Muscle of back (tissue), 11 donors: ENCODE results near the gene PRDM15. TPM values are rescaled to one million over a fixed set of nuclear protein-coding genes. Genes with fewer than 3 reads are reported as not detected.
A peak's percentile ranks its signal among the peaks of the same experiment; 100 is the strongest.

ENCODE experiments used
- DNase-seq, 3 donors: peaks; one replicate each; pipeline versions ENCODE4 v3.0.0 to v3.0.0-alpha.2; 2013
- polyA plus RNA-seq, 10 donors: library from polyadenylated mRNA; unstranded; fragments of 120-200 nt; gene quantifications; one replicate each; pipeline ENCODE4 v1.2.1, GENCODE V29; 2013; ENCODE audit not compliant: insufficient read length in 10 of 10

Gene PRDM15
- polyA plus RNA-seq, 10 donors: 3.4 to 6.6 (median 4.2) TPM

DNA sequence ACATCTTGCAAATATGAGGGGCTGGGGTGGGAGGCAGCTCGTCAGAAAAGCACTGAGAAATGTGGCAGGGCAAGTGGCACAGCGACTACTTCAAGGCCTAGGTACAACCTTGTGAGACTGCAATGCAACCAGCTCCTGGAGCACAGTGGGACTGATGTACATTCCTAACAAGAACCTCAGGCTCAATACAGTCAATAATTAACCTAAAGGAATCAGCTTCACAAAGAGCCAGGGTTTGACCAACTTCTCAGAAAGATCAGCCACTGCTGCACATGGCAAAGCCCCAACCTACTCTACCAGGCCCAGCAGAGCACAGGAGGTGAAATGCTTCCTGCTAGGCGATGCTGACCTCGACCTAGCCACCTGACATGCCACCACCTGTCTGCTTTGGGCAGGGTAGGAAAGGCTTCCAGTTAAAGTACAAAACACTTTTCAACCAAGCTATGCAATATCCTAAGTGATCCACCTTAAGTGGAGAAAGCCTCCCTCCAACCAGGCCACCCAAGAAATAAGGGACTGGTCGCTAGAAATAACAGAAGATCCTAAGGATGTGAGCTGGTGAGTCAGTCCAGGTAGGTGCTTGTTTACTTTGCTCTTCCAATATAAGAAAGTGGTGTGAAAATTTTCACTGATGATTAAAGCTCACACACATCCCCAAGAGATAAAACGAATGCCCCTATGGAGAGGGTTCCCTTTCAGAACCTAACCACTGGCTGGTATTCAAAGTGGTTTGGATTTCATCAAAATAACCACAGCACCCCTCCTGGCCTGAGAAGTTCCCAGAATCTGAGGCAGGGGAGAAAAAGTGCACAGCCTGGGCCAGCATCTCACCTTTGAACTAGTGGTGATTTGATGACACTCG, 114.4 kb downstream of the PRDM15 start:
- DNase-seq: no peak

DNA sequence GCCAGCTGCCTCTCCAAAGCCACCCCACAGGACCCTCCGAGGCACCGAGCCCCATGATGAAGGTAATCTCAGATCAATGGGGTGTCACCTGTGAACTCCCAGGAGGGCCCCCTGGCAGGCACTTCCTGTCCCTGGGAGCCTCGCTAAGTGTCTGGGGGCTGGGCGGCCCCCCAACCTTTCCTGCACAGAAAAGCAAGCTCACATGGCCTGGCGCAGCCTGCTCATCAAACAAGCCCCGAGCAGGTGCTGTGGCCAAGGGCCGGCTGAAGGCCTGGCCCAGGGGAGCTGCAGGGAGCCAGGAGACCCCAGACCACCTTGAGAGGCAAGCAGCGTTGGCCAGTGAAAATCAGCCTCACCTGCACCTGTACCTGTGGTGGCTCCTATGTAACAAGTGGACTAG, 115.1 kb downstream of the PRDM15 start:
- DNase-seq: no peak

DNA sequence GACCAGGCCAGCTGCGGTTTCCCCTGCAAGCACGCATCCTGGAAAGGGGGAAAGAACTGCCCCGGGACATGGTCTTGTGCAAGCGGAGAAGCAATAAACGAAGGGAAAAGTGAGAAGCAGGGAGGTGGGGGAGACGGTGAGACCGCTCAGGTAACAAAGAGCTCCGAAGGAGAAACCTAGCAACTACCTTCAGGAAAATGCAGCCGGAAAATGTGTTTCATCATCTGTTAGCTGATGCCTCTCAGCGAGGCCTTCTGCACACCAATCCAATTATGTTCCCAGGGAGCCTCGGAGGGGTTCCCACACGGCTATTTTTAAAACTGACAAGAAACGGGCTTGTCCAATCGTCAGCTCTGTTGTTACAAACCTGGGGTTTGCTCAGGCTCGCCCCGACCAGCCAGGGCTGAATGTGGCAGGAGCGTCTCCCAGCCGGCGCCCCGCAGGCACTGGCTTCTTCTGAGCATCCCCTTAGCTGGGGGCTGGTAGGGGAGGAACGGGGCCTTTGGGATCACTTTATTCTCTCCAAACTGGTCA, 115.7 kb downstream of the PRDM15 start:
- no peak for DNase-seq

DNA sequence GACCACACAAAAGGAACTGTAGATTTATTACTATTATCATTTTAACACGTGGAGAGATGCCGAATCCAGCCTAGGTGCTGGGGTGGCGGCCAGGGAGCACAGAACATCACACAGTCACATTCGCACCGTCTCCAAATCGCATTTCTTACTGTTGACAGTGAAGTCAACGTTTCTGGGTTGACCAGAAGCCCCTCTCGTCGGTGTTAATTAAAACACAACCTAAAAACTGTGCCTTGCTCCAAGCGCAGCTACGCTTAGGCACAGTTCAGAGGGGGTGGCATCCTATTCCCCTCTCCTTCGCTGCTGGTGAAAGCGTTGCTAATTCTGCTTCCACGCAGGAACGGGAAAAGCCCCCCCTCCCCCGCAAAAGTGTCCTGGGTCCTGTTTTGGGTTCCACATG, 116.4 kb downstream of the PRDM15 start:
- DNase-seq: no peak

DNA sequence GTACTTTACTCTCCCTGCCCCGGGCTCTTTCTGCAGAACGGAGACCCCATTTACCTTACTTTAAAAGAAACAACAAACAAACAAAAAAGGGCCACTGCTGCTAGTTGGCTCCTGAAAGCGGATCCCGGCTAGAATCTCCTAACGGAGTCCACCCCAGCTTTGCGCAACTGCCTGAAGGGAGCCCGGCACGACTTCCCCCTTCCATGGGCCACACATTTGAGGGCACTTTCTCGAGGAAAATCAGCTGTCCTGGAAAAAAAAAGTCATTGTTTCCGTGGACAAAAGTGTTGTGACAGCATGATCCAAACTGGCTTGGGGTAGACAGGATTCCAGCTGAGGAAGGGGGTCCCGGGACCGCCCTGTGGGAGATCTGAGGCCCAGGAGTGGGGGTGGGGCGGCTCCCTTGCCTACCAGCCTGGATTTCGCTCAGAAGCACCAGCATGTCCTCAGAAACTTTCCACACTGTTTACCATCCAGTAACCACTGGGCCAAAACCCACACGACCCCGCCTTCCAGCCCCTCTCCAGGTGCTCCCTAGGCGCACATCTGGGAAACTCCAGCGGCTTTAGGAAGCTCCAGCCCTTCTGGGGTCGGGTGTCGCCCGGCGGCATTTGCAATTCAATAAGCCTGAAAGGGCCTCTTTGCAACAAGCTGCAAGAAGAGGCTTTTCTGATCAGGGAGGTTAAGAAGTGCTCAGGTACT, 117.1 kb downstream of the PRDM15 start:
- peak in 1 of 3 donors; percentile 46 for DNase-seq

DNA sequence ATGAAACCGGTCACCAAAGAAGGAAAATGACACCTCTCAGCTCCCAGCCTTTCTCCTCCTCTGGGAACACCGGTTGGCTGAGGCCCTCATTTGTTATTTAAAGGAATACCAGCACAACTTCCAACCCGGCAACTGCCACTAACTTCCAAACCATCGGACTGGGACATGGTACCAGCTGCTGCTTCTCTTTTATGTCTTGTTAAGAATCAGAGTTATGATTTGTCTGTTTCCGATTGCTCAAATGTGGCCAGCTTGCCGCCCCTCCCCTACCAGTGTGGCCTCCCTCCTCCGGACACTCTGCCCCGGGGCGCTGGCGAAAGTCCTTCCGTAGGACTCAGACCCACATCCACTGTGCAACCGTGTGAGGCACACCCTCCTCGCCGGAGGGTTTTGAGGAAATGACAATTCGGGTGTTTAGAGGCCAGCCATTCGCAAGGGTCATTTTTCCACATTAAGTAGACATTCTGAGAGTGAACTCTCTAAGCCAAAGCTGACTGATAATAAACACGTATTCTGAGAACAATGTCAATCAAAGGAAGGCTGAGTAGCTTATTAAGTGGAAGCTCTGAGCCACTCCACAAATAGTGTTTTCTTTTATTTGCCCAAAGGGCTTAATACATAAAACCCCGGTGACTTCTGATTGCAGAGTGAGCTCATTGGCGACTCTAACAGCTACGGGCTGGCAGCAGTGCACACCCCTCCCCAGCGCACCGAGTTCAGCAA, 117.8 kb downstream of the PRDM15 start:
- no peak for DNase-seq

DNA sequence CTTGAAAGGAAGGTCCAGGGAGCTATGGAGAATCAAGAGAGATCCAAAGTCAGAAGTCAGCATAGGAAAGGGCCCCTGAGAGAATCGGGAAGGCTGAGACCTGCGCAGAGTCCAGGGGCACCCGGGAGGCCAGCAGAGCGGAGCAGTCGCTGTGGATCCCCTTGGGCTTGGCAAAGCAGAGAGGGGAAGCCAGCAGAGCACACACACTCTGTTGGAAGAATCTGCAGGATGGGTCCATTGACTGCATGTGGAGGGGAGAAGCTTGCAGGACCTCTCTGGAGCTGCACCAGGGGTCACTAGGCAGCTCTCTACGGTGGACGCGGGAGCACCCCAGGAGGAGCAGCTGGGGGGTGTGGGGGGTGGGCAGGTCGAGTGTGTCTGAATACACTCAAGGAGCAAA, 118.7 kb downstream of the PRDM15 start:
- DNase-seq: no peak

DNA sequence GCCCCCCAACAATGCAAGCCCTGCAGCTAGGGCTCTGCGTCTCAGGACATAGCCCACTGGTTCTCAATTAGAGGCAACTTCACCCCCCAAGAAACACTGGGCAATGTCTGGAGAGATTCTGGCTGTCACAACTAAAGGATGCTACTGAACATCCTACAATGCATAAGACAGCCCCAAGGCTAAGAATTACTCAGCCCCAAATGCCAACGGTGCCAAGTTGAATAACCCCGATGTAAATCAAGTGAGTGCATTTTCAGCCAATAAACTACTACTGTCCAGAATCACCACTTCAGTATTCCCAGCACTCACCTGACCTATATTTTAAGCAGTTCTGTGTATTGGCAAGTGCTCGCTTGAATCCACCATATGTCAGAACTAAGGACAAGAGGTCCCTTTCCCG, 119.2 kb downstream of the PRDM15 start:
- DNase-seq: no peak

DNA sequence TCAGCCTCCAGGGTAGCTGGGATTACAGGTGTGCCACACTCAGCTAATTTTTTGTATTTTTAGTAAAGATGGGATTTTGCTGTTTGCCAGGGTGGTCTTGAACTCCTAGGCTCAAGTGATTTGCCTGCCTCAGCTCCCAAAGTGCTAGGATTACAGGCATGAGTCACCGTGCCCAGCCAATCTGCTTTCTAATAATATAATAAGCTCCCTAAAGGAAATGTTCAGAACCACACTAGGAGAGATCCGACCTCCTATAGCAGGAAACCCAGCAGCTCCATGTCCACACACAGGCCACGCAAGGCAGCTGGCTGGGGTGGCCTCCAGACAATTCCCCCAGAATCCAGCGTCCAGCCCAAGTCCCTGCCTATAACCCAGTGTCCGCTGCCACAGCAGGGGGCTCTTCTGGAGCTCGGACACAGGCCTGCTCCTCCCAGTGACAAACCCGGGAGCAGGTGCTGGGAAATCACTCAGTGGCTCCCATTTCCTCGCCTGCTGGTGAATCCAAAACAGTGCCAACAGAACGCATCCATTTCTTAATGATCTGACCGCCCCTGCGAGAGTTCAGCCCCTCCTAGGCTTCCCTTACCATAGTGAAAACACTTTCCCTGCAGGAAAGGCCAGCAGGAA, 119.8 kb downstream of the PRDM15 start:
- DNase-seq: no peak

DNA sequence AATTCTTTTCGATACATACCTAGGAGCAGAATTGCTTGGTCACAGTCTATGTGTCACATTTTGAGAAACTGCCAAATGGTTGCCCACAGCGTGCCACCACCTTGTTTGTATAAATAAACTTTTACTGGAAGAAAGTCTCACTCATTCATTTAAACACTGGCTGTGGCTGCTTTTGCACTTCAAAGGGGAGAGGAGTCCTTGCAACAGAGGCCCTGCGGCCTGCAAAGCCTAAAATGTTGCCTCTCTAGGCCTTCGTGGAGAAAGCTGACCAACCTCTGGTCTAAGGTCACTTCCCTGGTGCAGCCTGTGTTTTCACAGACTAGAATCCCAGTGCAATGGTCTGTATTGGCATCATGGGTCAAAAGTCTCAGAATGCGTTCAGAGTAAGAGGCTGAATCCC, 120.6 kb downstream of the PRDM15 start:
- no peak for DNase-seq

DNA sequence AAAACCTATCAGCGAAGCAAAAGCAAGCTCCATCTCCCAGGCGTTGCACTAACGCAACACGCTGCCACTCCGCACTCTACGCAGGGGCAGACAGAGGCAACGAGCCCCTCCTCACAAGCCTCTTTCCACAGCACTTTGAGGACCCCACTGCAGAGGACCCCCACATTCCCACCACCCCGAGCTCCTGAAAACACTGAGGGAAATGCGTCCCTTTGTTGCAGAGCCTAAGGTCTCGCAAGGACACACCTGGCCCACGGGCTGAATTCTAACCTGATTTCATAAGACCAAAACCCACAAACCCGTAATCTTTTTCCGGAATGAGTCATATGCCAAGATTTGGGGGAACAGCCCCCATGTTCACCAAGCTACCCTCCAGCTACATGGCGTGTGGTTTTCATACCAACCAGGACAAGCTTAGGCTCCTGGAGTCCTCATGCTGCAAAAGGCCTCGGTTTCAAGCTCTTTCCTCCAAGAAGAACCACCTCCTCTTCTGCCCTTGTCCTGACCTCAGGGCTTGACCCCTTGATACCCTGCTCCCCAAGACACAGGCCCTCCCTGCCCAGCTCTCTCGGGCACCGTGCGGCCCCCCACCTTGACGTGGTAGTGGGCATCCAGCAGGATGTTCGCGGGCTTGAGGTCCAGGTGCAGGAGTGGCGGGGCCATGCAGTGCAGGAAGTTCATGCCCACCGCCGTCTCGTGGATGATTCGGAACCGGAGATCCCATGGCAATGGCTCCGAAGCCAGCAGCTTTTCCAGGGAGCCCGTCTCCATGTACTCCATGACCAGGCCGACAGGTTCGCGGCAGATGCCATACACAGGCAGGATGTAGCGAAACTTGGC, 123.0 kb downstream of the PRDM15 start:
- DNase-seq: no peak

DNA sequence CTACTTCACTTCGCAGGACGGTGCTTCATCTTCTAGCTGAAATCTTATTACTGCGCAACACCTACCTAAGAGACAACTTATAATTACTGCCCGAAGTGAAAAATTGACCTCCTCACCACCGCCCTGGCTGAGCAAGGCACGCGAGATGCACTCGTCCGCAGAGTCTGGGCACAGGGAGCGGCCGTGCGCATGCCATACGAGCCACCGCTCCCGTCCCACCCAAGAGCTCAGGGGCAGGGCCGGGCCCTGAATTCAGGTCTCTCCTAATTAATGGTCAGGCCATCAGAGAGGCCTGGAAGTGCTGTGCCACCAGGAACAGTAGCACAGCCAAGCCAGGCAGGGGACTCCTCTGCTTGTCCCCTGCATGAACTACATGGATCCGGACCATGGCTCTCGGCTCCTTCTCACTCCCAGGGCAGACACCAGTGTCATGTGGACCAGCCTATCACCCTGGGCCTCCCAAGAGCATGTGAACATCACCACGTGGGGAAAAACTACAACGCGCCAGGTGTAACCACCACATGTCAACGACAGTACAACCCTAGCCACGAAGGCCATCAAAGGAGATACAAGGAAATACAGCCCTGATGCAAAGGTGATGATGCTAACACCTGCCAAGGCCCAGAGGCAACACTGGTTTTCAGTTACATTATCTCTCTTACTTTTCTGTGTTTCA, 123.7 kb downstream of the PRDM15 start:
- no peak for DNase-seq

DNA sequence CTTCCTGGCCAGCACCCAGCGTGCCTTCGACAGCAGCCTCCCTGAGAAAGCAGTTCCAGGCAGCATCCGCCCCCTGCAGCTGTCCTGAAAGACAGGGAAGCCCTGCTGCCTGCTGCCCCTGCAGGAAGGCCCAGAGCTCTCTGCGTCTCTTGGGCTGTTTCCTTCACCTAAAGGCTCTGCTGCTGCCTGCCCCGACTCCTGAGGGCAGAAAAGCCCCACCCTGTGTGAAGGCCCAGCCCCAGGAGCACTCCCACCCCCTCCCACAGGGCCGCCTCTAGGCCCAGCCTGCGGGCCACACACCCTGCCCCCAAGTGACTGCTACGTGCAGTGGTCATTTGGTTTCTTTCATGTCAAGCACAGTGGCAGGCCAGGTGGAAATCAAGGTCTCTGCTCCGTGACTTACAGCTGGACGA, 124.7 kb downstream of the PRDM15 start:
- DNase-seq: no peak

DNA sequence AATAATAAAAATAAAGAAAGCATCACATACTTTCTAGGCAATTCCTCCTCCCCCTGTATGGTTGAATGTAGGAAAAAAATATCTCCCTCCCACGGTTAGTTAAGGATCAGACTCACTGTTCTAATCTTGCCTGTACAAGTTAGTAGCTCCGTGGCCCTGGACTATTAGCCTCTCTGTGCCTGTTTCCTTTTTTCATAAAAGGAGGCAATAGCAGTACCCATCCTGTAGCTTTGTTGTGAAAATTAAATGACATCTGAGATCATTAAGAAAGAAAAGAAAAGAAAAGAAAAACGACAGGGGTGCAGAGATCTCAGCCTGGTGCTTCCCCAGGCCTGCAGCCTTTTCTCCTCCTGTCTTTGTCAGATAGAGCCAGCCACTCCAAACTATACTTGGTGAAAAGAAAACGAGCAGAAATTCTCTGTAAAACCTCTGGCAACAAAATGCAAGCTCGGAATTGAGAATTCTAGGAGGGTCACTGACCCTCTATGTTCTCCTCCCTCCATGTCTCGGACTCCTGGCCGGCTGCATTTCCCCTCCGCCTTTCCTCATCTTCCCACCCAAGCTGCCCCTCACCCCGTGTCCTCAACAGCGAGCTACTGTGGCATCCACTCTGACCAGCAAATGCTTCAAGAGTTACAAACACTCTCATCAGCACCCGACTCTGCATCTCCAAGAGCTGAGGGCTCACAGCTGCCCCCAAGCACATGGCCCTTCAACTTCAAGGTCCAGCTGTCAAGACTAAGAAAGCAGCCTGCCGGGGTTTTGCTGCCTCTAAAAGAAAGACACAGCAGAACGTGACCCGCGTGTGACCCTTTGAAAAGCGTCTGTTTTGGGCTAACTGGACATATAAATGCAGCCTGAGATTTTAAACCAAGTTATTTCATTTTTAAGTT, 125.9 kb downstream of the PRDM15 start:
- DNase-seq: no peak

DNA sequence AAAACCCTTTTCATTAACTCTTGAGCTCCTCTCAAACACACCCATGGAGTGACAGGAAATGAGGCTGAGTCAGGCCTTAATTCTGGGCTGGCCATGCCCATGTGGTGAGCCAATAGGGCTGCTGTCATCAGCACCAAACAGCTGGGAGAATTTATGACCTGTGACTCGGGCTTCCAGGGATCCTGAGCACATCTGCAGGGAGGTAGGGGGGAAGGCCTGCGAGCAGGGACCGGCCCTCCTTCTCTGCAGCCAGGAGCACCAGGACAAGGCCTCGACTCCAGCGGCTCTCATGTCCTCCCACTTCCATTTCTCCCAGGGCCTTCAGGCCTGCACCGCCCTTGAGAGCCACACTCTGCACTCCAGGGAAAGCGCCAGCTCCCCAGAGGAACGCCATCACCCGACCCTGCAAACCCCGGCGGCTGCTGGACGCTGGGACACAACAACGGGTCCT, 126.9 kb downstream of the PRDM15 start:
- DNase-seq: peak in 2 of 3 donors; percentile 41 to 79

DNA sequence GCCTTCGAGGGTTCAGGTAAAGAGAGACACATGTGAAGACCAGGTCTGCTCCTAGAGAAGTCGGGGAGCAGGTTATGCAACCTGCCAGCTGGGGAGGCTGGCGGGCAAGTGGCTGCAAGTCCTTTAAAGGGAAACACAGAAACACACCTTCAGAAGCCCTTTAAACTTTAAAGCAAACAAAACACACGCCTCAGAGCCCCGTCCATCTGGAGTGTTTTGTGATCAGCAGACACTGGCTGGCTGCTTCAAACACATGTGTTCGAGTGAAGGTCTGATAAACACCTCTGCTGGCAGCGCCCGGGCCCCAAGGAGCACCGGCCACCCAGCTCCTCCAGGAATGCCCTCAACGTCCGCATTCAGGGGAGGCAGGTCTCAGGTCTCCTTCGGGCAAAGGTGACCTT, 127.5 kb downstream of the PRDM15 start:
- no peak for DNase-seq

DNA sequence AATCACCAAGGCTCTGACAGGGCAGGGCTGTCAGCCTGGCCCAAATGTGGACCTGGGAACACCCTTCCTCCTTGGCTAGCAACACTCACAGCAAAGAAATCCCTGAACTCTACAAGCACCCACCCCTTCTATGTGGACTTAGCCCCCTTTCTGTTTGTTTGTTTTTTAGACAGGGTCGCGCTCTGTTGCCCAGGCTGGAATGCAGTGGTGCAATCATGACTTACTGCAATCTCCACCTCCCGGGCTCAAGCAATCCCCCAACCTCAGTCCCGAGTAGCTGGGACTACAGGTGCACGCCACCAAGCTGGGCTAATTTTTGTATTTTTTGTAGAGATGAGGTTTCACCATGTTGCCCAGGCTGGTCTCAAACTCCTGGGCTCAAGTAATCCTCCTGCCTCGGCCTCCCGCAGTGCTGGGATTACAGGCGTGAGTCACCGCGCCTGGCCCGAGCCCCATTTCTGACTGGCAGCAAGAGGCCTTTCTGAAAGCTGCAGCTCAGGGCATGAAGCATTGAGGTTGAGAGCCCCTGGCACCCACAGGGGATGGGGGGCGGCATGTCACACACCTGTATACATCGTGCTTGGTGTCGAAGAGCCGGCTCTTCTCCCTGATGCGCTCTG, 128.5 kb downstream of the PRDM15 start:
- DNase-seq: no peak

DNA sequence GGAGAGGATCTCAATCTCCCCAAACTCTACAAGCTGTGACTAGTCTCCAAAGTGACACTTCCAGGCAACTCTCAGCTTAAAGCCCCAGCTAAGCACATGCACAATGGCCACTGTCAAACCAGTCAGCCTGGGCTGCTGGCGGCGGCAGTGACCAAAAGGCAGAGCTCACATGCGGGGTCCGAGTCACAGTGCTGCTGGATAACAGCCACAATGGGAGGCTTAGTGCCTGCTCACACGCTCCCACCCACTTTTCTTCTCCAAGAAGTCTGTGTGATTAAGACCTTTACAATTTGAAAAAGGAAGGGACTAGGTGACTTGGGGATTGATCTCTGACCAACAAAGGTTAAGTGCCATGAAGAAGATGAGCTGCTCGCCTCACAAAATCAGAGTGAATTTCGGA, 129.1 kb downstream of the PRDM15 start:
- DNase-seq: no peak

DNA sequence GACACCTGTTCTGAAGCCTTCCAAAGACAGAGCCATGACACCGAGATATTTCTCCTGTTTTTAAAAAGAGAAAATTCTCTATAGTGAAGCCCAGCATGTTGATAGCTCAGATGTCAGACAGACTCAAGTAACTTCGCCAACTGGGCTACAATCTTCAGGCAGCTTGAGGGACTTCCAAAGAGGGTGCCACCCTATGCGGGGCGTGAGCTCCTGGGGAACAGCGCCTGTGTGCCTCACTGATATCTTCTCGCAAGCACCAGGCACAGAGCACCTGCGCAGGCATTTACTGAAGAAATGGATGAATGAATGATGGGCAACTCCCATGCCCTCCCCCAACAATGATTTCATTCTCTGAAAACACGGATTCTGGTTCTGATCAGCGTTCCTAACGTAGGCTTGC, 129.9 kb downstream of the PRDM15 start:
- no peak for DNase-seq
